Activated T-cell treated with anti-CD3 and anti-CD28 coated beads, Interleukin-2, amount 50 U/mL, for 24 hours (primary cell): ENCODE data around the gene DENND4A.

Experiments used
- DNase-seq: peaks from one replicate; pipeline ENCODE4 v3.0.0-alpha.2; 2020
- H3K27ac Mint-ChIP-seq: 2 replicates; pipeline ENCODE4 v1.8.0; 2020; ENCODE audit warnings: mild to moderate bottlenecking, mixed read lengths
- H3K27me3 Mint-ChIP-seq: 2 replicates; pipeline ENCODE4 v1.8.0; 2020; ENCODE audit warnings: mixed read lengths
- H3K36me3 Mint-ChIP-seq: 2 replicates; pipeline ENCODE4 v1.8.0; 2020; ENCODE audit warnings: low read depth, mixed read lengths
- H3K4me1 Mint-ChIP-seq: 2 replicates; pipeline ENCODE4 v1.8.0; 2020; ENCODE audit warnings: low read depth, mixed read lengths
- H3K4me3 Mint-ChIP-seq: 2 replicates; pipeline ENCODE4 v1.8.0; 2020; ENCODE audit warnings: mild to moderate bottlenecking, moderate library complexity, mixed read lengths
- H3K9me3 Mint-ChIP-seq: 2 replicates; pipeline ENCODE4 v1.8.0; 2020; ENCODE audit warnings: mixed read lengths

Gene DENND4A

DNA sequence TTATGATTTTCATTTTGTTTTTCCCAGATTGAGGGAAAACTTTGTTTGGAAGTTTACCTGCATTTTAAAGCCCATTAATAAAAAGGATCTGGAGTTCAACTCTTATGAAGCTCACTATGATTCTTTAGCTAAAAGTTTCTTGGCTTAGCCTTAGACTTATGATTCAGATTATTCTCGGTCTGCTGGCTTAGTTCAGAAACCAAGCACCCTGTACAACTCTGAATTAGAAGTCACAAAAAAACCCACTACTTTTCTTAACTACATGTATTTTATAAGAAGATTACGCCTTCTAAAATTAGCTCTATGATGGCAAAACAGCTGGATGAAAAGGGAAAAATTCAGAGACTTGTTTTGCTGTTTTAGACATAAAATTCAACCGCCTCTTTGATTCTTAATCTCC is 14.3 kb upstream of the DENND4A start:
- Mint-ChIP-seq H3K9me3 (peaks cover 2% of the 10 kb centered on the region), H3K4me3 (peak overlapping the region; percentile 23), H3K36me3 (peaks cover 2% of the 10 kb centered on the region)

DNA sequence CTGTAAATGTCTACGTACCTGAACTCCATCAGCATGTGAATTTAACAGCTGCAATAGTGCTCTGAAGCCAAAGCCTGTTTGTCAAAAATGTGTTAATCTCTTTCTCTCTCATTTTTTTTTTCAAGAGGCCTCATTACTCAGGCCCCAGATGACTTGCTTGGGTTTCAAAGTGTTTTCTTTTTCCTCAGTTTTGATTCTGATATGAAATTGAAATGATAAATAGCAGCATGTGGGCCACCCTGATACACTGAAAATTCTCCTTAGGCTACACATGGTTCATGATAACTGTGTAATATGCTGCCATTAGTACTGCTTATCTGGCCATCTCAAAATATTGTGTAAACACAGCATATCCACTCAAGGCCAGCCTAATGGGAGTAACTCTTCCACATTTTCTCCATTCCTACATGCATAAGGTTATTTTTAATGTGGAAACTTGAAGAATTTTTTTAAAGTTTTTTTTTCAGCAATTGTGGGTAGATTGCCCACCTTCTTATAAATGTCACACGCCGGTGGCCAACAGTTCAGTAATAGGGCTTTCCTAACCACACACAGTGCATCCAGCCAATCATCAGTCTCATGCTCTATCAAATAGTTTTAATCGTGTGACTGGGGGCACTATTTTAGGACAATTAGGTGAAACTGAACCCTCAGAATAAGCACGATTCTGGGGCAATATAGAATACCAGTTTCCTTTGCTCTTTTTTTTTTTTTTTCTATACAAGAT is 13.1 kb upstream of the DENND4A start:
- H3K27me3 Mint-ChIP-seq, result no peaks in the 10 kb centered on the region
- H3K27ac Mint-ChIP-seq, result peak overlapping the region; percentile 84
- no peaks in the 10 kb centered on the region for H3K9me3 Mint-ChIP-seq
- peaks cover 46% of the 10 kb centered on the region for H3K4me1 Mint-ChIP-seq
- H3K36me3 Mint-ChIP-seq, result no peaks in the 10 kb centered on the region
- H3K4me3 Mint-ChIP-seq, result peak overlapping the region; percentile 2
- DNase-seq, result no peak

More for the DNA sequence above, 14.3 kb upstream of the DENND4A start:
- no peak for DNase-seq
- H3K27ac Mint-ChIP-seq, result peak overlapping the region; percentile 33
- H3K4me1 Mint-ChIP-seq, result peaks cover 42% of the 10 kb centered on the region
- no peaks in the 10 kb centered on the region for H3K27me3 Mint-ChIP-seq

DNA sequence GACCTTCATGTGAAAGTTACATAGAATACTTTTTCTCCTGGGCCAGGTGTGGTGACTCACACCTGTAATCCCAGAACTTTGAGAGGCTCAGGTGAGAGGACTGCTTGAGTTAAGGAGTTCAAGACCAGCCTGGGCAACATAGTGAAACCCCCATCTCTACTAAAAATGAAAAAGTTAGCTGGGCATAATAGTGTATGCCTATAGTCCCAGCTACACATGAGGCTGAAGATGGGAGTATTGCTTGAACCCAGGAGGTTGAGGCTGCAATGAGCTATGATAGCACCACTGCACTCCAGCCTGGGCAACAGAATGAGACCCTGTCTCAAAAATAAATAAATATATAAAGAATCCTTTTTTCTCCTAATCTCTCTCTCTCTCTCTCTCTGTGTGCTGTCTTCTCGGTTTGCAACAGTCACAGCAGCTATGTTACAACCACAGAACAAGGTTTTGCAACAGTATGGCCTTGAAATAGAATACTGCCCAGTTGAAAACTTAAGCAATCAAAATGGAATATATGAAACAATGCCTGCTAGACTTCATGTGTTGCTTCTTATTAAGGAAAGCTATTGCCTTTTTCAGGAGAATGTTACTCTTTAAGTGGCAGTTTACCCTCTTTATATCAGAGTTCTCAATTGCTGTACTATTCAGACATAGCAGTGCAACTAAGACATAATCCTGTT is 12.3 kb upstream of the DENND4A start:
- no peak for DNase-seq
- Mint-ChIP-seq H3K4me3 (no peak overlapping the region), H3K36me3 (no peaks in the 10 kb centered on the region), H3K27ac (peak overlapping the region; percentile 84), H3K4me1 (peaks cover 44% of the 10 kb centered on the region), H3K27me3 (no peaks in the 10 kb centered on the region), H3K9me3 (no peaks in the 10 kb centered on the region)

GRCh38 chr15:65801229-65801805 is 9.2 kb upstream of the DENND4A start:
- no peaks in the 10 kb centered on the region for H3K9me3 Mint-ChIP-seq
- H3K36me3 Mint-ChIP-seq, result no peaks in the 10 kb centered on the region
- H3K27ac Mint-ChIP-seq, result no peak overlapping the region
- peaks cover 50% of the 10 kb centered on the region for H3K4me1 Mint-ChIP-seq
- H3K4me3 Mint-ChIP-seq, result no peak overlapping the region
- DNase-seq, result no peak
- no peaks in the 10 kb centered on the region for H3K27me3 Mint-ChIP-seq

DNA sequence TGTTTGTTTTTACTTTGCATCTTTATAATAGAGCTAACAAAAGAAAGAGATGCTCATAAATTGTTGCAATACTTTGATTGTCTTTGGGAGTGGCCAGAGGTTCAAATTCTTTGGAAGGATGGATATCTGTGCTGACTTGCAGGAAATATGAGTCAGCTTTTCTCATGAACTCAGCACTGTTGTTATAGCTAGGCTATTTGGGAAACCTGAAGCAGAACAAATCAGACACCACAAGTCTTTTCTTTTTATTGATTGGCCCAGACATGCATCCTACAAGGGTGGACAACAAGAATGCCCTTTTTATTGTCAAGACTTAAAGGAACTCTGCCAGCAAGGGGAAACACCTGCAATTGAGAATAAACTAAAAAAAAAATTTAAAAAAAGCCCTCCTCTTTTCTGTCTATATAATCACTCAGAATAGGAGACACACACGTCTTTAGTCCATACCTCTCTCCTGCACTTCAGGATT is 4.6 kb upstream of the DENND4A start:
- Mint-ChIP-seq H3K27me3 (no peaks in the 10 kb centered on the region), H3K4me3 (peak overlapping the region; percentile 4), H3K4me1 (peaks cover 55% of the 10 kb centered on the region), H3K36me3 (peaks cover 9% of the 10 kb centered on the region), H3K9me3 (no peaks in the 10 kb centered on the region), H3K27ac (peak overlapping the region; percentile 69)
- no peak for DNase-seq

GRCh38 chr15:65795663-65796216 is 3.6 kb upstream of the DENND4A start:
- DNase-seq, result no peak
- Mint-ChIP-seq H3K4me3 (no peak overlapping the region), H3K4me1 (peaks cover 49% of the 10 kb centered on the region), H3K36me3 (peaks cover 18% of the 10 kb centered on the region), H3K27ac (no peak overlapping the region), H3K27me3 (no peaks in the 10 kb centered on the region), H3K9me3 (no peaks in the 10 kb centered on the region)

GRCh38 chr15:65793818-65794104 is 1.7 kb upstream of the DENND4A start:
- peak overlapping the region; percentile 71 for H3K27ac Mint-ChIP-seq
- no peaks in the 10 kb centered on the region for H3K9me3 Mint-ChIP-seq
- H3K27me3 Mint-ChIP-seq, result no peaks in the 10 kb centered on the region
- no peak for DNase-seq
- H3K4me1 Mint-ChIP-seq, result peaks cover 65% of the 10 kb centered on the region
- H3K4me3 Mint-ChIP-seq, result peak overlapping the region; percentile 51
- peaks cover 20% of the 10 kb centered on the region for H3K36me3 Mint-ChIP-seq

DNA sequence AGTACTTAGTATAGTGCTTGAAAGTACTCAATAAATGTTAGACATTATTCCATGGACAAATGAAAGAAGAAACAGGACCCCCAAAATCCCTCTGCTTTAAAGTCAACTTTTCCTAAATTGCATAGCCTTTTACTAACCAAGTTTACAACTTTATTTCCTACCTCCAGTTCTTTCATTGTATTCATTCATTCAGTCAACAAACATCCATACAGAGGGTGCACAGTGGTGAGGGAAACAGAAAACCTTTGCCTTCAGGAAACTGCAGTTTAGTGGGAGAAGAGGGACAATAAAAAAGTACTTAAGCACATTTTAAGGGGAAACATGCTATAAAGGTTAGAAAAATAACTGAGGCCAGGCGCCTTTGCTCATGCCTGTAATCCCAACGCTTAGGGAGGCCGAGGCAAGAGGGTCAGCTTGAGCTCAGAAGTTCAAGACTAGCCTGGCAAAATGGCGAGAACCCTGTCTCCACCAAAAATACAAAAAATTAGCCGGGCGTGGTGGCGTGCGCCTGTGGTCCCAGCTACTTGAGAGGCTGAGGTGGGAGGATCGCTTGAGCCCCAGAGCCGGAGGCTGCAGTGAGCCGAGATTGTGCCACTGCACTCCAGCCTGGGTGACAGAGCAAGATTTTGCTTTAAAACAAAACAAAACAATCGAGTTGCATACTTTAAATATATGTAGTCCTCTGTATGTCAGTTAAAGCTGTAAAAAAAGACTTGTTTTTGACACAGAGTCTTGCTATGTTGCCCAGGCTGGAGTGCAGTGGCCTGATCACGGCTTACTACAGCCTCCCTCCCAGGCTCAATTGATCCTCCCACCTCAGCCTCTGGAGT is 1.1 kb upstream of the DENND4A start:
- Mint-ChIP-seq H3K9me3 (no peaks in the 10 kb centered on the region), H3K4me1 (peaks cover 68% of the 10 kb centered on the region), H3K36me3 (peaks cover 22% of the 10 kb centered on the region), H3K27me3 (no peaks in the 10 kb centered on the region), H3K4me3 (peak overlapping the region; percentile 89), H3K27ac (peak overlapping the region; percentile 99)
- DNase-seq, result no peak

DNA sequence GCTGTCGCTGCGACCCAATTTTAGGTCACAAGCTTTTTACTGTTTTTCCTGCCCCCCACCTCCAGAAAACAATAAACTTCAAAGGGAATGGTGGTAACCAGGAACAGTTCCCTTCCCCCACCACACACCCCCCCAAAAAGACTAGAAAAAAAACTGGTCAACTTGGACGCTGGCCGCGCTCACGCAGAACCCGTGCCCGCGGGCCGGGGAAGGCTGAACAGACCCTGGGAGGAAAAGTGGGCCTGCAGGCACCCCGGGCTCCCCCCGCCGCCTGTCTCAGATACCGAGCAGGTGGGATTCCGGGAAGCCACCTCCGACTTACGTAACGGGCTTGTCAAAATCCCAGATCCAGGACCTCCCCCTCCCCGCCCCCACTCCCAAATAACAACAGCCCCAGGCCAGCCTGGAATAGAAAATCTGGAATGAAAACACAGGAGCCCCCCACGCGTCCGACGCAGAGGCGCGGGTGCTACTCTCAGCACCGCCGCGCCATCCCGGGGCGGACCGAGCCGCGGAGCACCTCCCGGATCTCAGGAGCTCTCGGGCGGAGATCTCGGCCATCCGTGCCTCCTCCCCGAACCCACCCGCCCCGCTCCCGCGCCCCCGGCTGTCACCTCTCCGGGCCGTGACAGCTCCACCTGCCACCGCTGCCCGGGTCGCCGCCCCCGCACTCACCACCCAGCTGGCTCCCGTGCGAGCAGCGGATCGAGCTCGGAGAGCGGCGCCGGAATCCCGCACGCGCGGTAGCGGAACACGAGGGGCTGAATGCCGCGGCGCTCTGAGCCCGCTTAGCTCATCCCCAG is 557 bp downstream of the DENND4A start:
- H3K27ac Mint-ChIP-seq, result peak overlapping the region; percentile 99
- H3K27me3 Mint-ChIP-seq, result no peaks in the 10 kb centered on the region
- peak overlapping the region; percentile 89 for H3K4me3 Mint-ChIP-seq
- H3K4me1 Mint-ChIP-seq, result peaks cover 66% of the 10 kb centered on the region
- no peak for DNase-seq
- H3K9me3 Mint-ChIP-seq, result no peaks in the 10 kb centered on the region
- H3K36me3 Mint-ChIP-seq, result peaks cover 24% of the 10 kb centered on the region

DNA sequence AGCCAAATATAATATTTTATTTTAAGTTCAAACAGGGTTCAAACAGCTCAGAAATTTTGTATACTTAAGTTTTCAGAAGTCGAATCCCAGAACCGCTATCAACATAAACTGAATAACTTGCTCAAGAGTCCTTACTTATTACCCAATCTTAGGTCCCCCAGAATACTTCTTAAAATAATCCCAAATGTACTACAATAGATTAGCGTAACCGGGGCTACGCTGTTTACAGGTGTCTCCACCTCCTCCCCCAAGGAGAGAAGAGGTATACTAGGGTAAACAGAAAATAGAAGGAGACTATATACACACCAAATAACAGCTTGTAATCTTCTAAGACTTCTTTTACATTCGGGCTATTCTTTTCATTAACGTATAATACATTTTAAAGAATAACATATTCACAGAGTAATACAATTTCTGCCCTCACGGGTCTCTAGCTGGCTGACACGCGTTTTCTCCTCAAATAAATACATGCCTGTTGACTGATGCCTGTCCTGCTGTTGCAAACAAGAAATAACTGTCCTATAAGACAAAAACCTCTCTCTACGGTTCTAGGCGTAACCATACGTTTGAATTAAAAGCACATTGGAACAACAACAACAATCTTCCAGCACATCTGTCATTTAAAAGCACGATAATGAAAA is 1.3 kb downstream of the DENND4A start:
- Mint-ChIP-seq H3K27ac (peak overlapping the region; percentile 99), H3K4me1 (peaks cover 63% of the 10 kb centered on the region), H3K4me3 (peak overlapping the region; percentile 89), H3K9me3 (no peaks in the 10 kb centered on the region), H3K36me3 (peaks cover 24% of the 10 kb centered on the region), H3K27me3 (no peaks in the 10 kb centered on the region)
- no peak for DNase-seq

DNA sequence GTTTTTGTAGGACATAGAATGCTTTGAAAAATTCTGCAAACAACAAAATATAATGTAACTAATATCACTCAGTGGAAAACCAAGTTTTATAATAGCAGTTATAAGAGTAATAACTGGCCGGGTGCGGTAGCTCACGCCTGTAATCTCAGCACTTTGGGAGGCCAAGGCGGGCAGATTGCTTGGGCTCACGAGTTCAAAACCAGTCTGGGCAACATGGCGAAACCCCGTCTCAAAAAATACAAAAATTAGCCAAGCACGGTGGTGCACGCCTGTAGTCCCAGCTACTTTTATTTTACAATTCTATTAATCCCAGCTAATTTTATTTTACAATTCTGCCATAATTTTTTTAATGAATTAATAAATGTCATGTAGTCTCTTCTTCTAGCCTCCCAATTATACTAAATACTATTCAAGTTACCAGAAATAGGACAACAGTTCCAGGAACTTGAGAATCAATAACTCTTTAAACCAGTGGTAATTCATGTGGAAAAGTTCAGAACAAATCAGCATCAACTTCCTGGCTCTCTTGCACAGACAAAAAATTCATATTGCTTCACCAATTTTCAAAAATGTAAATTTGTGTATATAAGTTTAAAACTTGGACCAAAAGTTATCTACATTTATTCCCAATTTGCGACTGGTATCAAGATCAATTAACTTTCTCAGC is 2.2 kb downstream of the DENND4A start:
- no peak for DNase-seq
- Mint-ChIP-seq H3K27me3 (no peaks in the 10 kb centered on the region), H3K4me1 (peaks cover 63% of the 10 kb centered on the region)

GRCh38 chr15:65789105-65789504 is 3.0 kb downstream of the DENND4A start:
- no peak for DNase-seq

More for the DNA sequence above, 2.2 kb downstream of the DENND4A start:
- no peaks in the 10 kb centered on the region for H3K9me3 Mint-ChIP-seq
- peak overlapping the region; percentile 89 for H3K4me3 Mint-ChIP-seq
- H3K27ac Mint-ChIP-seq, result peak overlapping the region; percentile 70
- peaks cover 28% of the 10 kb centered on the region for H3K36me3 Mint-ChIP-seq

GRCh38 chr15:65787260-65787659 is 4.8 kb downstream of the DENND4A start:
- Mint-ChIP-seq H3K27ac (peak overlapping the region; percentile 90), H3K4me1 (peaks cover 54% of the 10 kb centered on the region), H3K4me3 (peak overlapping the region; percentile 53), H3K27me3 (no peaks in the 10 kb centered on the region), H3K36me3 (peaks cover 35% of the 10 kb centered on the region), H3K9me3 (no peaks in the 10 kb centered on the region)
- DNase-seq, result no peak

More at GRCh38 chr15:65789105-65789504, 3.0 kb downstream of the DENND4A start:
- no peaks in the 10 kb centered on the region for H3K27me3 Mint-ChIP-seq
- no peaks in the 10 kb centered on the region for H3K9me3 Mint-ChIP-seq
- H3K4me1 Mint-ChIP-seq, result peaks cover 56% of the 10 kb centered on the region
- peak overlapping the region; percentile 89 for H3K4me3 Mint-ChIP-seq
- peaks cover 33% of the 10 kb centered on the region for H3K36me3 Mint-ChIP-seq
- peak overlapping the region; percentile 70 for H3K27ac Mint-ChIP-seq
